Activated CD4-positive, alpha-beta T cell treated with anti-CD3 and anti-CD28 coated beads for 1 hour (primary cell): ENCODE measurements around the gene RSPRY1.

Experiments
- DNase-seq: peaks from one replicate; pipeline ENCODE4 v3.0.0-alpha.2; 2020

The RSPRY1 gene

GRCh38 chr16:57185945-57186871 lies at the start of gene RSPRY1, which contains the start of gene PSME3IP1:
TSS of gene RSPRY1 (plus strand) at chr16:57186329. CDS start at chr16:57204659, 18,330 bp downstream.
TSS of gene PSME3IP1 (minus strand) at chr16:57186039. CDS start at chr16:57173854, 12,185 bp downstream.
- DNase-seq = peak; percentile 98

DNA sequence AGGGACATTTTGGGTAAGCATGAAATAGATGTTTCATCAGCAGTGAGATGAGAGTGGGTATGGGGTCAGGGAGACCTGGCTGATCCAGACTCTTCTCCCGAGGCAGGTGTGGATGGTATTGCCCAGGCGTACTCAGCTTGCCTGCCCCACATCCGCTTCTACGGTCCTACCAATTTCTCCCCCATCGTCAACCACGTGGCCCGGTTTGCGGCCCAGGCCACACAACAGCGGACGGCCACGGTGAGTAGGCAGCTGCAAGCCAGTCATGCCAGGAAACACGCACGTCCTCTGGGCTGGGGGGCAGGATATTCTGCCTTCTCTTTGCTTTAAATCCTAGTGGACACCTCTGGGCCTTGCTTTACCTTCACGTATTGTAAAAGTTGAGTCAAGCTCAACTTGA lies 49.1 kb upstream of the RSPRY1 start:
- no peak for DNase-seq

DNA sequence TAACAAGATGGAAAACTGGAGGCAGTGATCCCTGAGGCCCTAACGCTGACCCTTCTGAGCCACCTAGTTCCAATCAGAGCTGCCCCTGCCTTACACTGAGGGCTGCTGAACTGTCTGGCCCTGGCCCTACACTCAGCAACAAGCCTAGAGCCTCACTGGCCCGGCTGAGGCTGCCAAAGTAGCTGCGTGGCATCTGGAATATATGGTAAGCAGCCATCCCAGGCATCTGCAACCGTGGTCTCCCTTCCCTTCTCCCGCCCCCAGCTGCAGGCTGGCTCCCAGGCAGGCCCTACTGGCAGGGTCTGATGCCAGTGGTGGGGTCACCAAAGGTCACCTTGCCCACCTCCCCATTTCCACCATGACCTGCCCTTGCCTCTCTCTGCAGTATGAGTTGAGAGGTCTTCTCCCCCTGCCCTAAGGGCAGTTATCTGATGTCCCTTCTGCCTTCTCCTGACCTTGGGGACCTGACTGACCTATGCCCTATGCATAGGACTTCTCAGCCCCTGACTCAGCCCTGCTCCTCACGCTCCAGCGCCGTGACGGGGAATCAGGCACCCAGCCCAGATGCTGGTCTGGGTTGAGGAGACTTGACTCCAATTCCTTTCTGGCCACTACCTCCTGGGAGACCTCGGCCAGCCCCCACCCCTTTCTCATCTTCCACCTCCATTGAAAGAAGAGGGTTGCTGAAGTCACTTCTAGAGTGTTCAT lies 48.4 kb upstream of the RSPRY1 start:
- no peak for DNase-seq

DNA sequence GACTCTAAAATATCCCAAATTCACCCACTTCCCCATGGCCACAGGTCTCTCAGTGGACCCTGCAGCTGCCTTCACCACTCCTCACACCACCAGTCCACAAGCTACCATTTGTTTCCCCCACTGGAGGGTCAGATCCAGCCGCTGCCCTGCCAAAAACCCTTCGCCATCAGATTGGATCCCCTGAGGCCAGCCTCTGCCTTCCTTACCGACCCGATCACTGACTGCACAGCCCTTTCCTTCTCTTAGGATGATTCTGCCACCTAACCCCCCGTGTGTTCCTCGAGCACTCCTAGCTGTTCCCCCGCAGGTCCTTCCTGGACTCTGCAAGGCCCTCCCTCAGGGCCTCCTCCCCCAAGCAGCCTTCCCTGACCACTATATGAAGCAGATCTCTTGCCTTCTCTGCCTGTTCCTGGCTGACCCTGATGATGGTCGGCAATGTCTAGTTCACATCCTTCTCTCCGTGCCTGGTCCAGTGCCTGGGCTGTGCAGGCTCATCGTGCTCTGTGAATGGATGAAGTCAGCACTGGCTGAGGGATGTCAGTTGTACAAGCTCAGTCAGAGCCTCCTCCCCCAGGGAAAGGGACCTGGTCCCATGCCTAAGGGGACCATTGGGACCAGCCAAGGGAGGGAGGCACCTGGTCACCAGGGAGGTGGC lies 47.7 kb upstream of the RSPRY1 start:
- DNase-seq = no peak

DNA sequence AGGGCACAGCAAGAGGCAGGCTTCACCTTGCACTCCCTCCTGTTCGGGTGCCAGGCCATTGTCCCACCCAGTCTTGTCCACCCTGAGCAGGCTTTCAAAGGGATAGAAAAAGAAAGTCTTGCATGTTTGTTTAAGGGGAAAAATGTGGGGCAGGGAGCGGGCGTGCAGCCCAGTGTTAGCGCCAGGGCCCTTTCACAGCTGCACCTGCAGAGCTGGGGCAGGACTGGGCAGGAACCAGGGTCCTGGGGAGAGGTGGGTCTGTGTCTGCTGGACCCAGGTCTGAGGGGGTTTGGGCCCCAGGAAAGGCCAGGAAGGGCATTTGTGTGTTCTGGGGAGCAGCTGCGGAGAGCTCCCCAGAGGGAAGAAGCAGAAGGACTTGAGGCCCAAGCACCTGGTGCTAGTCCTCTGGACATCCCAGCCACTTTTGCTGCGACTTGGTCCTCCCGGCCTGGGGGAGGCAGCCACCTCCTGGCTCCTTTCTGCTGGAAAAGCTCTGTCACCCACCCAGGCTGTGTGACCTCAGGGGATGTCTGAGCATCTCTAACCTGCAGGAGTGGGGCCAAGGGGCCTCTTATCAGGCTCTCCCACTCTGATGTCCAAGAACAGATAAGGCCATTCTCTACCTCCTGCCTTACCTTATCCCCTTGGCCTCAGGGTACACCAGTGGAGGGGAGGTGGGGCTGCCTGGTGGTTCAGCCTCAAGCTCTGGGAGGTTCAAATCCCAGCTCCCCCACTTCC lies 45.0 kb upstream of the RSPRY1 start:
- no peak for DNase-seq

GRCh38 chr16:57141822-57142631 lies 44.1 kb upstream of the RSPRY1 start:
- DNase-seq = no peak

GRCh38 chr16:57143149-57143921 lies 42.8 kb upstream of the RSPRY1 start:
- DNase-seq = no peak

DNA sequence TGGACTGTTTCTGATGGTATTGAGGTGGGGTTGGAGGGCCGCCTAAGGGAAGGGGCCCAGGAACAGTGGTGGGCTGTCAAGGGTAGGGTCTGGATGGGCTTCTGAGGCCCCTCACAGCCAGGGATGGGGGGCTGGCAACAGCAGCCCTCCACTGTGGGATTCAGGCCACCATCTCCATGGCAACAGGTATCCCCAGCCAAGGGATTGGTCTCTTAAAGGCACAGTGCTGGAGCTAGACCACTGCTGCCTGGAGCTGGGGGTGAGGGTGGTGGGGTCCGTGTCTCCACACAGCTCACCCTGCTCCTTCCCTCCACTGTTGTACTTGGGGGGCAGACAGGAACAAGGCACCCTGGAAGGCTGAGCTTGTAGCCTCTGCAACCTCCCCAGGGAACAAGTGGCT lies 42.1 kb upstream of the RSPRY1 start:
- DNase-seq = no peak

GRCh38 chr16:57145046-57146021 lies 40.8 kb upstream of the RSPRY1 start:
- DNase-seq = no peak

- DNase-seq = no peak
Measured at GRCh38 chr16:57146040-57146647, 40.0 kb upstream of the RSPRY1 start.

DNA sequence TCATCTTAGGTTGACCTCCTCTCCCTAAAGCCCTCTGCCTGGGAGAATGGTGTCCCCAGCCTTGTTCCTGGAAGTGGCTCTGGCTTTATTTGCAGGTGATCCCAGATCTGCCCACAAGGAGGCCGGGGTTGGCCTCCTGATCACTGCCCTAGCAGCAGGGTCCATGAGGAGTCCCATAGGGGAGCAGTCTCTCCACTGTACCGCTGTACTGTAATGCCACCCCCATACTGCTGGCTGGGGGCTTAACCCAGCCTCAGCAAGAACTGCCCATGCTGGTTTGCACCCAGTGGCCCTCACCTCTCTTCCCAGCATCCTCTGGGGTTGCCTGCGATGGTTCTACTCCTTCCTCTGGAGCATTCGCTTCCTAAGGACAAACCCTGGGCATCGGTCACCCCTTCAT lies 39.4 kb upstream of the RSPRY1 start:
- DNase-seq = no peak

GRCh38 chr16:57147381-57148221 lies 38.5 kb upstream of the RSPRY1 start:
- no peak for DNase-seq

GRCh38 chr16:57148481-57148880 lies 37.6 kb upstream of the RSPRY1 start:
- no peak for DNase-seq

GRCh38 chr16:57149391-57149790 lies 36.7 kb upstream of the RSPRY1 start:
- no peak for DNase-seq

DNA sequence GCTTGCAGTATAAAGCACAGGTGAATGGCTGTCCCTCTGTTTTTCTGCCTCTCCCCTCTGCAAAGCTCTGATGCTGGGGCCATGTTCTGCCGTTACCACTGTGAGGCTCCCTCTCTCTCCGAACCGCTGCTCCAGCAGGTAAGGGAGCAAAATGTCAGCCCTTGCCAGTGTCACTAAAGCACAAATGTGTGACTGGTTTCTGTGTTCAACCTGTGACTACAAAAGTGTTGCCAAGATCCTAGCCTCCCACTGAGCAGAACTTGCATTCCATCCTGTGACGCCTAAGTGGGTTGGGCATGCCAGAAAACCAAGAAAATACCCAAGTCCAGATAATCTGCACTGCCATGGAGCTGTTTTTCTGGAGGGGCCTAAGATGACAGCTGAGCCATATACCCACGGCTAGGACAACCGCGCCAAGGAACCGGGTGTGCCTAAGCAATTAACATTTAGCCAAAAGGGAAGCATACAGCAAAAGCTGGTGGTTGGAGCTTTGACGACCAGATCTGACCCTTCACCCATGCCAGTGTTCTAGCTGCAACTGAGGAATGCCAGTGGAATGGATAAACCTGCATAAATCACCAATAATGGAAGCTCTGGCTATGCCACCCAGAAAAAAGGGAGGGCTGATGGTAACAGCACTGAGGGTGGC lies 35.3 kb upstream of the RSPRY1 start:
- no peak for DNase-seq

GRCh38 chr16:57151369-57151768 lies 34.8 kb upstream of the RSPRY1 start:
- no peak for DNase-seq
